HCT116 (cell line): ENCODE data around the gene CPEB2. TPM values are rescaled to one million over a fixed set of nuclear protein-coding genes. Genes with fewer than 3 reads are reported as not detected.

Source experiments
- ATAC-seq: fragments of 200-7000 bp; cut with Tn5 transposase; 2 replicates; pipeline ENCODE4 v1.9.1; 2020; ENCODE audit warnings: mild to moderate bottlenecking, moderate library complexity
- BruUV-seq: library from RNA; stranded (reverse); fragments of 400-500 nt; replicated peaks from 2 replicates; lab custom pipeline; 2021; lab: Mats Ljungman, UMichigan
- CTCF ChIA-PET: fragments of 300-600 bp; sonication (Branson Sonifier 250); formaldehyde crosslinking; loops from one replicate; lab custom pipeline; 2021; ENCODE audit warnings: antibody characterized with exemption; lab: Charles Lee
- POLR2A ChIA-PET: fragments of 300-600, 350-600 bp; sonication (Branson Sonifier 250); formaldehyde crosslinking; loops from one replicate; lab custom pipeline; 2021; ENCODE audit warnings: antibody characterized with exemption; lab: Charles Lee
- RAD21 ChIA-PET, 2 experiments: fragments of 300-600 bp; sonication (Branson Sonifier 250); formaldehyde crosslinking; loops; one replicate each; lab custom pipeline; 2023; ENCODE audit warnings: low total read pairs in 2 of 2; ENCODE audit not compliant: uncharacterized antibody in 2 of 2, unreplicated experiment in 2 of 2, low non-redundant PET in 1 of 2; lab: Charles Lee
- DNase-seq: peaks from one replicate; pipeline ENCODE4 v3.0.0-alpha.2; 2010; ENCODE audit warnings: low read depth, low spot score
- H2AFZ ChIP-seq: fragments of 200-600 bp; shearing (Covaris generic), sonication (generic); 2 replicates; pipeline ENCODE4 v1.6.1; 2017; ENCODE audit warnings: low read depth, mixed run types, mixed read lengths, antibody characterized with exemption, low read length; ENCODE audit not compliant: poor library complexity, severe bottlenecking
- H3K27ac ChIP-seq: 2 replicates; pipeline ENCODE4 v1.5.1; 2012; ENCODE audit warnings: low read depth, low read length
- H3K27me3 ChIP-seq: fragments of 200-600 bp; sonication (generic); 2 replicates; pipeline ENCODE4 v1.6.1; 2016; ENCODE audit warnings: mixed run types, low read length, mixed read lengths; ENCODE audit not compliant: insufficient read depth
- H3K36me3 ChIP-seq, 2 experiments: fragments of 200-500 bp in 1 of 2; fragments of 200-600 bp in 1 of 2; sonication (Bioruptor generic) in 1 of 2; sonication (generic) in 1 of 2; 2 replicates each; pipeline versions ENCODE4 v1.5.1 to v1.6.1; 2014 to 2016; ENCODE audit warnings: low read length in 2 of 2, inconsistent platforms in 1 of 2, mixed read lengths in 1 of 2, mixed run types in 1 of 2; ENCODE audit not compliant: insufficient read depth in 2 of 2, control insufficient read depth in 1 of 2
- H3K4me1 ChIP-seq, 2 experiments: fragments of 200-600 bp in 1 of 2; sonication (generic) in 1 of 2; 2 replicates each; pipeline versions ENCODE4 v1.5.1 to v1.6.1; 2012 to 2017; ENCODE audit warnings: low read length in 2 of 2, inconsistent platforms in 1 of 2, mild to moderate bottlenecking in 1 of 2, mixed read lengths in 1 of 2, mixed run types in 1 of 2, moderate library complexity in 1 of 2; ENCODE audit not compliant: insufficient read depth in 2 of 2, control insufficient read depth in 1 of 2
- H3K4me2 ChIP-seq: fragments of 200-600 bp; sonication (generic); 2 replicates; pipeline ENCODE4 v1.6.1; 2017; ENCODE audit warnings: mixed run types, low read length, mixed read lengths
- H3K4me3 ChIP-seq, 2 experiments: fragments of 200-600 bp in 1 of 2; sonication (generic) in 1 of 2; replicated peaks in 1 of 2; 2 replicates each; pipeline ENCODE4 v1.5.1; 2011 to 2016; ENCODE audit warnings: low read length in 2 of 2, control low read depth in 1 of 2, low read depth in 1 of 2, mild to moderate bottlenecking in 1 of 2, mixed read lengths in 1 of 2, mixed run types in 1 of 2
- H3K79me2 ChIP-seq: fragments of 200-600 bp; sonication (generic); 2 replicates; pipeline ENCODE4 v1.6.1; 2017; ENCODE audit warnings: mild to moderate bottlenecking, mixed run types, low read length, moderate library complexity, mixed read lengths; ENCODE audit not compliant: insufficient read depth
- H3K9ac ChIP-seq: fragments of 200-600 bp; sonication (generic); 2 replicates; pipeline ENCODE4 v1.6.1; 2016; ENCODE audit warnings: low read length, mixed read lengths
- H3K9me2 ChIP-seq: fragments of 200-600 bp; sonication (generic), shearing (Covaris generic); 2 replicates; pipeline ENCODE4 v1.6.1; 2017; ENCODE audit warnings: mixed run types, mild to moderate bottlenecking, moderate library complexity; ENCODE audit not compliant: insufficient read depth
- H3K9me3 ChIP-seq, 2 experiments: fragments of 200-500 bp in 1 of 2; fragments of 200-600 bp in 1 of 2; sonication (Bioruptor generic) in 1 of 2; sonication (generic) in 1 of 2; 2 replicates each; pipeline ENCODE4 v1.6.1; 2014 to 2017; ENCODE audit warnings: low read length in 2 of 2, mixed read lengths in 2 of 2, inconsistent platforms in 1 of 2, low read depth in 1 of 2, mild to moderate bottlenecking in 1 of 2, mixed run types in 1 of 2, moderate library complexity in 1 of 2; ENCODE audit not compliant: control insufficient read depth in 1 of 2, insufficient read depth in 1 of 2
- H4K20me1 ChIP-seq: fragments of 200-600 bp; sonication (generic), shearing (Covaris generic); 2 replicates; pipeline ENCODE4 v1.6.1; 2017; ENCODE audit warnings: mixed run types, mild to moderate bottlenecking, moderate library complexity; ENCODE audit not compliant: insufficient read depth
- ATF3 ChIP-seq: IDR thresholded peaks from 2 replicates; pipeline ENCODE4 v1.6.1; 2012
- CBX3 ChIP-seq: IDR thresholded peaks from 2 replicates; pipeline ENCODE4 v1.6.1; 2012; ENCODE audit warnings: low read depth
- CEBPB ChIP-seq: IDR thresholded peaks from 2 replicates; pipeline ENCODE4 v1.6.1; 2012; ENCODE audit warnings: low read depth
- CTCF ChIP-seq, 3 experiments: fragments of 200-600 bp in 1 of 3; sonication (generic) in 1 of 3; IDR thresholded peaks in 2 of 3; conservative IDR thresholded peaks in 1 of 3; 2 replicates each; pipeline ENCODE4 v1.5.1; 2012 to 2017; ENCODE audit warnings: low read depth in 2 of 3, low read length in 2 of 3, antibody characterized with exemption in 1 of 3, borderline replicate concordance in 1 of 3, control low read depth in 1 of 3, mild to moderate bottlenecking in 1 of 3, mixed read lengths in 1 of 3, mixed run types in 1 of 3, moderate library complexity in 1 of 3; ENCODE audit not compliant: insufficient read depth in 1 of 3
- EGR1 ChIP-seq: IDR thresholded peaks from 2 replicates; pipeline ENCODE4 v1.6.1; 2012; ENCODE audit warnings: low read depth
- ELF1 ChIP-seq: IDR thresholded peaks from 2 replicates; pipeline ENCODE4 v1.6.1; 2012; ENCODE audit warnings: low read depth, borderline replicate concordance
- EZH2phosphoT487 ChIP-seq: fragments of 200-600 bp; IDR thresholded peaks from 2 replicates; pipeline ENCODE4 v1.6.1; 2018; ENCODE audit warnings: antibody characterized with exemption, borderline replicate concordance
- FOSL1 ChIP-seq: IDR thresholded peaks from 2 replicates; pipeline ENCODE4 v1.6.1; 2012; ENCODE audit warnings: low read depth
- JUND ChIP-seq: IDR thresholded peaks from 2 replicates; pipeline ENCODE4 v1.6.1; 2012
- SP1 ChIP-seq: IDR thresholded peaks from 2 replicates; pipeline ENCODE4 v1.6.1; 2012; ENCODE audit warnings: low read depth
- SRF ChIP-seq: IDR thresholded peaks from 2 replicates; pipeline ENCODE4 v1.6.1; 2012; ENCODE audit warnings: low read depth
- TCF7L2 ChIP-seq: IDR thresholded peaks from 2 replicates; pipeline ENCODE4 v1.7.0; 2011; ENCODE audit warnings: borderline replicate concordance, inconsistent platforms; ENCODE audit not compliant: insufficient read depth, insufficient read length; ENCODE audit errors: extremely low read depth
- YY1 ChIP-seq: IDR thresholded peaks from 2 replicates; pipeline ENCODE4 v1.6.1; 2011; ENCODE audit warnings: low read length, low read depth, moderate library complexity, mild to moderate bottlenecking; ENCODE audit not compliant: insufficient replicate concordance; ENCODE audit errors: extremely low read depth
- ZFX ChIP-seq: fragments of 450-650 bp; IDR thresholded peaks from 2 replicates; pipeline ENCODE4 v1.6.1; 2017
- intact Hi-C: fragments of 100-400 bp; cut with micrococcal nuclease; formaldehyde crosslinking; loops from 2 replicates; pipeline ENCODE4 v1.10.0; 2022
- total RNA-seq: library from RNA; stranded (reverse); gene quantifications from one replicate; pipeline ENCODE4 v1.2.1, GENCODE V29; 2021; ENCODE audit not compliant: unreplicated experiment

Gene CPEB2
- total RNA-seq, 1 experiment from 2014 or later = 1.3 TPM

GRCh38 chr4:15100994-15101695, 98.9 kb downstream of the CPEB2 start (continued):
- TF ChIP-seq YY1 = no peak
- TF ChIP-seq CBX3 = no peak

GRCh38 chr4:15104825-15105224, 102.5 kb downstream of the CPEB2 start:
- no peak for ATAC-seq
- no peak overlapping the region for H3K27ac ChIP-seq
- CTCF ChIA-PET = no interaction called here
- TF ChIP-seq FOSL1 (no peak), ELF1 (no peak), EGR1 (no peak), ATF3 (no peak), TCF7L2 (no peak), EZH2phosphoT487 (no peak), JUND (no peak), CTCF (IDR thresholded peaks at IDR 0.05 in 2 of 3, conservative IDR thresholded peaks at IDR 0.05 in 1 of 3; ENCODE audit: borderline replicate concordance in 1 of 3, insufficient read depth in 1 of 3, low read depth in 2 of 3, low read length in 2 of 3) (no peak), CEBPB (no peak), SP1 (no peak), YY1 (no peak), SRF (no peak), ZFX (no peak)
- TF ChIP-seq, all 23 proteins: peak for 0
- Histone ChIP-seq H4K20me1 (no peaks in the 10 kb centered on the region), H2AFZ (no peak overlapping the region), H3K4me2 (no peak overlapping the region), H3K9ac (no peak overlapping the region), H3K36me3 (no peaks in the 10 kb centered on the region), H3K9me3 (no peaks in the 10 kb centered on the region), H3K27me3 (no peaks in the 10 kb centered on the region), H3K9me2 (no peaks in the 10 kb centered on the region), H3K79me2 (no peaks in the 10 kb centered on the region), H3K4me1 (peaks cover 1 to 6% of the 10 kb centered on the region in 2 experiments; a peak in 3 of 4 replicates), H3K4me3 (no peak overlapping the region)
- DNase-seq = no peak
- BruUV-seq = no TSS peak
- ChIA-PET RAD21 (no interaction called here), POLR2A (no interaction called here)
- intact Hi-C loops = no loop called here
